Gastroesophageal sphincter (tissue), 3 donors: ENCODE data around the gene GMFB.

Experiments used
- EP300 ChIP-seq: sonication (generic); formaldehyde crosslinking; IDR thresholded peaks from one replicate; pipeline ENCODE4 v1.6.1; 2017; ENCODE audit warnings: antibody characterized with exemption, mild to moderate bottlenecking
- TF ChIP-seq, protein P1 (sequence below), 4 experiments: fragments of 200-600 bp in 2 of 4; fragments of 450-650 bp in 2 of 4; sonication (generic) in 1 of 4; IDR thresholded peaks; one replicate each; pipeline ENCODE4 v1.5.1; 2017 to 2019; ENCODE audit warnings: antibody characterized with exemption in 4 of 4, mild to moderate bottlenecking in 2 of 4, moderate library complexity in 2 of 4

DNA sequence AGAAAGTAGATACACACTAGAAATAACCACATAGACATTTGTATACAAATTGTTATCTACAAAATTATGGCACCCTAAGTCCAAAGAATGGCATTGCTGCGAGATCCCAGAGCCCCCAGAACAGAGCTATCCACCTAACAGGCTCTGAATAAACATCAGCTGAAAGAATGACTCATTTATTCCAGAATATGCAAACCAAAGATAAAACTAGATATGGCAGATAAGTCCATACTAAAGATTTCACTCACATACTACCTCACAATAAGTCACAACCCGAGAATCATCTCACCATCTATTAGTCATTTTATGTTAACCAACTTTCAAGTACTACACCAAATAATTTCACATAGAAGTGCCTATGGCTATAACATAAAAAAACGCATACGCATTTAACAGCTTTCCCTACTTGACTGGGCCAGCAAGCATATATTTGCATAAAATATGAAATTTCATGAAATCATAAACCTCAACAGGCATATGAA is 53.2 kb downstream of the GMFB start:
- TF ChIP-seq EP300 = no peak
- TF ChIP-seq, protein P1, sequence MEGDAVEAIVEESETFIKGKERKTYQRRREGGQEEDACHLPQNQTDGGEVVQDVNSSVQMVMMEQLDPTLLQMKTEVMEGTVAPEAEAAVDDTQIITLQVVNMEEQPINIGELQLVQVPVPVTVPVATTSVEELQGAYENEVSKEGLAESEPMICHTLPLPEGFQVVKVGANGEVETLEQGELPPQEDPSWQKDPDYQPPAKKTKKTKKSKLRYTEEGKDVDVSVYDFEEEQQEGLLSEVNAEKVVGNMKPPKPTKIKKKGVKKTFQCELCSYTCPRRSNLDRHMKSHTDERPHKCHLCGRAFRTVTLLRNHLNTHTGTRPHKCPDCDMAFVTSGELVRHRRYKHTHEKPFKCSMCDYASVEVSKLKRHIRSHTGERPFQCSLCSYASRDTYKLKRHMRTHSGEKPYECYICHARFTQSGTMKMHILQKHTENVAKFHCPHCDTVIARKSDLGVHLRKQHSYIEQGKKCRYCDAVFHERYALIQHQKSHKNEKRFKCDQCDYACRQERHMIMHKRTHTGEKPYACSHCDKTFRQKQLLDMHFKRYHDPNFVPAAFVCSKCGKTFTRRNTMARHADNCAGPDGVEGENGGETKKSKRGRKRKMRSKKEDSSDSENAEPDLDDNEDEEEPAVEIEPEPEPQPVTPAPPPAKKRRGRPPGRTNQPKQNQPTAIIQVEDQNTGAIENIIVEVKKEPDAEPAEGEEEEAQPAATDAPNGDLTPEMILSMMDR (IDR thresholded peaks at IDR 0.05) = no peak
